Peyer's patch (tissue), 4 donors: ENCODE measurements around the gene TRAPPC13.
"Not testable (repeated sequence)": the region's sequence is repeated elsewhere in the genome, so short reads cannot be mapped to it uniquely, and the experiment has no call there.

Source experiments
- CTCF ChIP-seq, 6 experiments: fragments of 450-650 bp in 4 of 6; fragments of 200-600 bp in 2 of 6; sonication (generic) in 1 of 6; IDR thresholded peaks; one replicate each; pipeline ENCODE4 v1.5.1; 2017 to 2019; ENCODE audit warnings: antibody characterized with exemption in 6 of 6, mild to moderate bottlenecking in 3 of 6, moderate library complexity in 1 of 6
- POLR2A ChIP-seq, 2 donors: fragments of 450-650 bp; IDR thresholded peaks; one replicate each; pipeline ENCODE4 v1.5.1; 2017; ENCODE audit warnings: antibody characterized with exemption in 2 of 2, mild to moderate bottlenecking in 2 of 2, moderate library complexity in 2 of 2

GRCh38 chr5:65601761-65602160, 23.1 kb upstream of the TRAPPC13 start:
- TF ChIP-seq CTCF, POLR2A (IDR thresholded peaks at IDR 0.05): not testable (repeated sequence)
